Stimulated activated naive CD8-positive, alpha-beta T cell treated with anti-CD3 and anti-CD28 coated beads, Interleukin-15, Interleukin-2, amounts not matched to agents 100 U/mL and 50 U/mL, for 24 hours (primary cell): ENCODE results near the gene AMOTL2.

ENCODE experiments used
- ATAC-seq: fragments of 150-1000 bp; cut with Tn5 transposase; one replicate; pipeline ENCODE4 v1.10.0; 2021
- DNase-seq: peaks from one replicate; pipeline ENCODE4 v3.0.0; 2021

AMOTL2 gene

DNA sequence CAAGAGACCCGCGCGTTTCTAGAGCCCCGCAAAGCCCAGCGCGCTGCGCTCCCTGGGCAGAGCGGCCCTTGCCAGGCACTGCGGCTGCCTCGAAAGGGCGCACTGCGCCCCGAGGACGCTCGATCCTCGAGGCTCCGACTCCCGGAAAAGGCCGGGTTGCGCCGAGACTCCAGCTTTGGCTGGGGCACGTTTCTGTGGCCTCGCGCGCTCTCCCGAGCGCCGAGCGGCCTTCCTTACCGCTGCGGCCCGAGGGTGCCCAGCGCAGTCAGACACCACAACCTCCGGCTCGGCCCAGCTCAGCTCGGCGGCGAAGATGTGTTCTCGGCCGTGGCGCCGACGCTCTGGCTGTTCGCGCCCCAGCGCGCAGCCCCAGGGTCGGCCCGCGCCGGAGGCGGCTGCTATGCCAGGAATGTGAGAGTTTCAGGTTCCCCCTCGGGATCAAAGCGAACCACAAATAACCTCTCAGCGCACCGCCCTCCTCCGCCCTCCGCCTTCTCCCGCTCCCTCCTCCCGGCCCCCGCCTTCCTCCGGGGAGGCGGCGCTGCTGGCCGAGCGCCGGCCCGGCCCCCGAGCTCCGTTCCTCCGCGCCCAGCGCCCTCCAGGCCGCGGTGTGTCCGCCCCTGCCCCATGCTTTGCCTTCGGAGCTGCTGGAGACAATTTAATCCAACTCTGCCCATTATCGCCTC is at the start of gene AMOTL2:
AMOTL2 (minus strand) TSS at position 343 of the 686 bp plus-strand sequence. CDS start 3,014 bp downstream, outside the sequence.
- DNase-seq, result peak; percentile 17

DNA sequence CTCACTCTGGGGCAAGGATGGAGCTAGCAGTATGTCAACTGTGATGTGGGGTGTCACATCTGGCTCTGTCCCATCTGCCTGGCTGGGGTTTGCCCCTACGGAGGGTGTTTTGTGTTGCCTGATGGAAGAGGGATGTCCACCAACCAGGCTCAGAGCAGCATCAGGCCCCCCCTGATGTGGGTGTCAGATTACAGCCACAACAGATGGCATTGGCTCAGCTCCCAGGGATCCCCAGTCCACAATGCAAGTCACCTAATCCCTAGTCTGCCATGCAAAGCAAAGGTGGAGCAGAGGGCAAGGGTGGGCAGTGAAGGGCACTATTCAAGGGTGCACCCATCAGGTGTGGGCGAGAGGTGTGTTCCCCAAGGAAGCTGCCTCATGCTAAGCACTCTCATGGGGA is 48.9 kb upstream of the AMOTL2 start:
- ATAC-seq (no peak), DNase-seq (no peak)

More for the DNA sequence above, at the start of gene AMOTL2:
- peak; percentile 26 for ATAC-seq

DNA sequence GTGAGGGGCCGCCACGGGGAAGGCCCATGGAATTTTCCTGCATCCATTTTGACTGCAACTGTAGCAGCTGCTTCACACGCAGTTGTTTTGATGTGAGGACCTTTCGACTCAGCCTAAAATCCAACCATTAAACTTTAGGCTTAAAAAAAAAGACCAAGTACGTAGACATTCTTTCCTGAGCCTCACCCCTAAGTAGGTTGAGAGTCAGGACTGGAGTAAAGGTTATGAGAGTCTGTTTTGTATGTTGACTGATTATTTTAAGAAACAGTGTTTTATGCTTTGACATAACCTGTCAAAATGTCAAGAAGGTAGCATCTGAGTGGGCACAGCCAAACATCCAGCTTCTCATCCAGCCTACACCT is 45.7 kb upstream of the AMOTL2 start:
- no peak for ATAC-seq
- DNase-seq, result no peak

DNA sequence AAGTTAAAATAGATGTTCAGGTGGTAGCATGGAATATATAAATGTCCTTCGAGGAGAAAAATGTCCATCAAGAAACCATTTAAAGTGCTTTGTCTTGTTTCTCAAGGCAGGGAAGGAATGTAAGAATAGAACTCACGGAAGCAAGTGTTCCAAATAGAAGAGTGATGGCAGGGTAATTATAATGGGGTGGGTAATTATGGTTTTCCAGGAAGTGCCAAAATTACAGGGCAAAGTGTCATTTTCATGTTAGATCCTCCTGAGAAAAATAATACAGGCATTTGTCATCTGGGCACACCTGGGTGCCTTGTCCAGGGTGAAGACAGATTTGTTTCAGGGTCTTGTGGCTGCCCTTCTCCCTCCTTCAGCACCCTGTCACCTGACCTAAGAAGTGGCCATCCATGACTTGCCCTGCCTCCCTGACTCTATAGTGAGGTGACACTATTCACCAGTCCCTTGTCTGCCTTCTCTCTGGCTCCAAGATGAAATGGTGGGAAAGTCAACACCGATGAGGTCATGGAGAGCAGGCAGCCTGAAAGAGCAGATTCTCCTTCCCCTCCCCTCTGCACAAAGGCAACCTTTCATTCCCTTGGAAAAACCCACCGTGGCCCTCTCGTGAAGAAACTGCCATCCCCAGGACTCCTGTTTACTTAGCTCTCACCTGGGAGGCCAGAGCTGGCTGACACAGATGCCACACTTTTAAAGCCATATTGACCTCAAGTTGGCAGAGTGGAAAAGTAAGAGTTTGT is 45.1 kb upstream of the AMOTL2 start:
- DNase-seq (no peak), ATAC-seq (no peak)

DNA sequence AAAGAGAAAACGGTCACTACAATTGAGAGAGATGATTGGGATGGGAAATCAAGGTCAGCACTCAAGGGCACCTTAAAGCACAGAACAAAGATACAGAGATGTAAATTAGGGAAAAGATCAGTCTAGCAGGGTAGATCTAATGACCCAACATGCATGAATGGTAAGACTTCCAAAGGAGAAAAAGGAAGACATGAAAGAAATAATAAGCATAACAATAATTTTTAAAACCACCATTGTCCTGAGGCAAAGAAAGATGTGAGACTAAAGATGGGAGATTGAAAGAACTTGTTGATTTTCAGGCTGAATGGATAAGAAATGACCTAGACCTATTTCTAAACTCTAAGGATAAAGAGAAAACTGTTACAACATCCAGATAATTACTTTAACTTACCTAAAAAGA is 34.8 kb upstream of the AMOTL2 start:
- ATAC-seq (no peak), DNase-seq (no peak)

- ATAC-seq, result no peak
- no peak for DNase-seq
Measured at GRCh38 chr3:134407239-134407625, 33.0 kb upstream of the AMOTL2 start.

GRCh38 chr3:134406331-134407238 is 32.3 kb upstream of the AMOTL2 start:
- DNase-seq, result no peak
- ATAC-seq, result no peak

DNA sequence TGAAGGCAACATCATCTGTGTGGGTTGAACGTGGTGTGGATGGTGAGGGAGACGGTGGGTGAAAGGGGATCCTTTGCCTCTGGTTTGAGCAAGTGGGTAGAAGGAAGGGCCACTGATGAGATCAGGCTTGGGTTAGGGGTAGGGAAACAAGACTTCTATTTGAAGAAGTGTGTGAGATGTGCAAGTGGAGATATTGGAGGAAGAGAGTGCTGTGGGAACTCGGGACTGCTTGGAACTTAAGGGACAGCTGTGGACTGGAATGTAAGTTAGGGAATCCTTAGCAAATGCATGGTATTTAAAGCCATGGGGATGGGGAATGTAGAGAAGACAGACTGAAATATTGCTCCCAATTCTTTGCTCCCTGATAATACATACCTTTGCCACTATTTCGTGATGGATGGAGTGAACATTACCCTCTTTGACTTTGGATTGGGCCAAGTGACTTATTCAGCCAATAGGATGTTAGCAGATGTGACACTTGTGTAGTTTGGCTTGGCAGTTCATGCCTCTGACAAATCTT is 30.2 kb upstream of the AMOTL2 start:
- ATAC-seq, result no peak

DNA sequence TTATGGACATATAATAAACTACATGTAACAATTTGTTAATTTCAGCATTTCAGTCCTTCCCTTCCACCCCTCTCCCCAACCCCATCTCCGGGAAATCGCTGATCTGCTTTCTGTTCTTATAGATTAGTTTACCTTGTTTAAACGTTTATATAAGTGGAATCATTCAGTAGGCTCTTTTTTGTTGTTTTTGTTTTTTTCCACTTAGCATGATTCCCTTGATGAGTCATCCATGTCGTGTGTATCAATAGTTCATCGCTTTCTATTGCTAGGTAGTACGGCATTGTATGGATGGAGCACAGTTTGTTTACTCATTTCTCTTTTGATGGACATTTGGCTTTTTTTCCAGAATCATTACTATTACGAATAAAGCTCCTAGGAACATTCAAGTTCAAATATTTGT is 23.5 kb upstream of the AMOTL2 start:
- no peak for ATAC-seq
- no peak for DNase-seq

More for the DNA sequence above, 30.2 kb upstream of the AMOTL2 start:
- DNase-seq, result no peak

- ATAC-seq (no peak), DNase-seq (no peak)
Measured at GRCh38 chr3:134395103-134395502, 20.9 kb upstream of the AMOTL2 start.

- no peak for ATAC-seq
Measured at GRCh38 chr3:134394380-134394779, 20.1 kb upstream of the AMOTL2 start.

DNA sequence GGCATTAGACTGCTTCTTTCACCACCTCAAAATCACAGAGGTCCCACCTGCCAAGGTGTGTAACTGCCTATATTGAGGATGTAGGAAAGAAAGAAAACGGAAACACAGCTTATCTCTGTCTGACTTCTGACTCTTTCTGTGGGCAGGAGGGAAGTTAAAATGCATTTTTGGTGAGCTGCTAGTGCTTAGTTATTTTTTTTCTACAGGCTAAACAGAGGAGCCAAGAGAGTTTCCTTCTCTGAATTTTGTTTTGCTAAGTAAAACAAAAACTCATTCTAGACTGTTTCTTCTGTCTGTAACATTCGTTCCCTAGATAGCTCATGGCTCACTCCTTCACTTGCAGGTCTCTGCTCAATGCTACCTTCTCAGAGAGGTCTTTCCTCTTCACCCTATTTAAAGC is 18.8 kb upstream of the AMOTL2 start:
- DNase-seq, result no peak
- ATAC-seq, result no peak

More at GRCh38 chr3:134394380-134394779, 20.1 kb upstream of the AMOTL2 start:
- no peak for DNase-seq

- ATAC-seq, result no peak
- no peak for DNase-seq
Measured at GRCh38 chr3:134392336-134392983, 18.2 kb upstream of the AMOTL2 start.

GRCh38 chr3:134389865-134390264 is 15.6 kb upstream of the AMOTL2 start:
- ATAC-seq, result no peak

GRCh38 chr3:134388788-134389485 is 14.7 kb upstream of the AMOTL2 start:
- DNase-seq, result no peak
- ATAC-seq, result peak; percentile 36

More at GRCh38 chr3:134389865-134390264, 15.6 kb upstream of the AMOTL2 start:
- no peak for DNase-seq

- ATAC-seq, result no peak
Measured at GRCh38 chr3:134388292-134388691, 14.0 kb upstream of the AMOTL2 start.

DNA sequence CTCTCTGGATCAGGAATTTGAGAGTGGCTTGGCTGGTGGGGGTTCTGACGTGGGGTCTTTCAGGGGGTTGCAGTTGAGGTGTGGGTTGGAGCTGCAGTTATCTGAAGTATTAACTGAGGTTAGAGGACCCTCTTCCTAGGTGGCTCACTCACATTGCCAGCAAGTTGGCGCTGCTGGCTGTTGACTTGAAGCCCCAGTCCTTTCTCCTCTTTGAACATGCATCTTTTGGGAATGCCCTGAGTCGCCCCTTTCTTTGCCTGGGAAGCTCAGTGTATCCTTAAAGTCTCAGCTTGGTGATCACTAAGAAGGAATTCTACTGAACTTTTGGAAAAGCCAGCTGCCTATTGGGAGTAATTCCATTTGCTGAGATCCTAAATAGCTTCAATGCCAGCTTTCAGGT is 13.0 kb upstream of the AMOTL2 start:
- DNase-seq, result no peak
- ATAC-seq, result no peak

More at GRCh38 chr3:134388292-134388691, 14.0 kb upstream of the AMOTL2 start:
- DNase-seq, result no peak

DNA sequence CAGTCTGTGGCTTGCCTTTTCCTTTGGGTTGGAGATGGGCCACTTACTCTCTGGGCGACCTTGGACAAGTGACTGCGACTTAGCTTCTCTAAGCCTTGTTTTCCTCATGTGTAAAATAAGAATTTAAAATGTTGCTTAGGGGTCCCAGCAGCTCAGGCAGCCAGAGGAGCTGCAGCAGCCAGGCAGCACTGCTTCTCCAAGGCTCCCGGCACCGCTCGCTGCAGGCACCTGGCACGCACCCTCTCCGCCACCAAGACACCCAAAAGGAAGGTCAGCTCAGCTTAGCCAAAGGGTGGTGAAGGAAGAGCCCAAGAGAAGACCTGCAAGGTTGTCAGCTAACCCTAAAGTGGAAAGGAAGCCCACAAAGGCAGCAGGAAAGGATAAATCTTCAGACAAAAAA is 10.7 kb upstream of the AMOTL2 start:
- ATAC-seq, result no peak
- no peak for DNase-seq

DNA sequence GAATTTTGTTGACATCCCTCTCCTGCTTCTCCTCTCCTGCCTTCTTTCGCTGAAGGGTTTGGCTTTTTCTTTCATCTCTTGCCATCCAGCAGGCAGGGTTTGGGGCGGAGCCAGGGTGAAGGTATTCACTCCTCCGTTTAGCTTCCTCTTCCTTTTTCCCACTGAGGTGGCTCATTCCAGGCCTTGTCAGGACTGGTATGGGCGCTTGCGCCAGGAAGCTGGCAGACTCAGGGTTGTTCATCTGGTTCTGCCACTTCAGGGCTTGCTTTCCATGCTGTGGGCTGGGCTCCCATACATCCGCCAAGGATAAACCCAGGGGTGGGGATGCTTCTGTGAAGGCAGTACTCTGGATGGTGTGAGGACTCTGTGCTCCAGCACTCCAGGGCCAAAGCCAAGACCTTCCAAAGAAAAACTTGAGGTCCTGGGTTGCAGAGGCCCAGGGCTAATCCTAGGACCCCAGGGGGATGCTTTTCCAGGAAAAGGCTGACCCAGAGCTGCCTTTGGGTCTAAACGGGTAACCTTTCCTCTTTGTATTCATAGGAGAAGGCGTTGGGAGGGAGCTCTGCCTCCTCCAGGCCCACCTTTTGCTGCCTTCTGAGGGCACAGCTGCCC is 7.7 kb upstream of the AMOTL2 start:
- no peak for ATAC-seq

DNA sequence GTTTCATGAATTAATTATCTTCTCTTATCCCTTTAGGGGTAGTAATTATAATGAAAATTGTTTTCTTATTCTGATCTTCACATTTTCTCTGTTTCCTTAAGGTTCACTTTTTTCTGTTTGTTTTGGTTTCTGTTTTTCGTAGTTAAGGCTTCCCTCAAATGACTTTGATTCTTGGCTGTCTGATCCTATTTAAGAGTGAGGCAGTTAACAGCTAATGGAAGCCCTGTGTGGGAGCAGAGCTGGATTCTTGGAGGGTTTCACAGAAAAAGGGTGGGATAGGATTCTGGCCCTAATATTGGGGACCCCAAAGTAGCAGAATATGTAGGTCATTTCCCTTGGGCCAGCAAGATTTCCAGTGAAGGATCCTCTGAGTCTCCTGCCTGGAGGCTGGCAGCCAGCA is 6.8 kb upstream of the AMOTL2 start:
- no peak for ATAC-seq

More for the DNA sequence above, 7.7 kb upstream of the AMOTL2 start:
- DNase-seq, result no peak

DNA sequence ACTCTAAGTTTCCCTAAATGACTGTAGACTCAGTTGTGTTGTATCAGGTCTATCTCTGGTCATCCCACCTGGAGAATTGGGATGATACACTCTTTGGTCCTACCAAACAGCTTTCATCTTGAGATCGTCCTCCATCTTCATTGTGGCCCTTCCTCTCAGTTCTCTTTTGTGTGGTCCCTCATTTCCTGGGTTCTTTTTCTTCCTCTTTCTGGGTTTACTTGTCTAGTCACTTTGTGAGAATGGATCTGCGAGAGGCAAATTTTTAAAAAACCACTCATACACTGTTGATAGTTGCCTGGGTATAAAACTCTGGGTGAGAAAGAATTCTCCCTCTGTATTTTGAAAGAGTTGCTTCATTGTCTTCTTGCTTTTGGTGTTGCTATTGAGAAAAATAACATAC is 6.0 kb upstream of the AMOTL2 start:
- ATAC-seq (no peak), DNase-seq (no peak)

More for the DNA sequence above, 6.8 kb upstream of the AMOTL2 start:
- DNase-seq, result no peak
